Left ventricle myocardium inferior (tissue), 1 donor: ENCODE measurements around the gene ERICH4. TPM values are rescaled to one million over a fixed set of nuclear protein-coding genes. Genes with fewer than 3 reads are reported as not detected.

ENCODE experiments used
- DNase-seq: peaks from one replicate; pipeline ENCODE4 v3.0.0-alpha.2; 2020
- H3K27ac ChIP-seq: fragments of 200-600 bp; replicated peaks from 2 replicates; pipeline ENCODE4 v1.8.0; 2021
- H3K27me3 ChIP-seq: fragments of 200-600 bp; 2 replicates; pipeline ENCODE4 v1.8.0; 2021; ENCODE audit warnings: low read depth
- H3K36me3 ChIP-seq: fragments of 200-600 bp; 2 replicates; pipeline ENCODE4 v1.8.0; 2021
- H3K4me1 ChIP-seq: fragments of 200-600 bp; 2 replicates; pipeline ENCODE4 v1.8.0; 2021
- H3K4me3 ChIP-seq: fragments of 200-600 bp; 2 replicates; pipeline ENCODE4 v1.8.0; 2021; ENCODE audit warnings: mild to moderate bottlenecking, moderate library complexity
- H3K9me3 ChIP-seq: fragments of 200-600 bp; replicated peaks from 2 replicates; pipeline ENCODE4 v1.8.0; 2021
- CTCF ChIP-seq: fragments of 200-600 bp; IDR thresholded peaks from 2 replicates; pipeline ENCODE4 v1.8.0; 2021; ENCODE audit warnings: antibody characterized with exemption, mild to moderate bottlenecking, borderline replicate concordance
- intact Hi-C: fragments of 100-400 bp; cut with micrococcal nuclease; formaldehyde crosslinking; loops from one replicate; pipeline ENCODE4 v1.11.0; 2022
- total RNA-seq: library from RNA; stranded (reverse); fragmentation: NEBNext Ultra II Directional; extraction: Animal tissue kit (Norgen Biotek cat#: 25700); gene quantifications from one replicate; pipeline ENCODE4 v1.2.1, GENCODE V29; 2021
- donor health status: DM: no; HTN: yes; CAD: no; lungs with severe emphysema.

ERICH4 gene
- total RNA-seq, 1 donor from 2014 or later, result not detected

DNA sequence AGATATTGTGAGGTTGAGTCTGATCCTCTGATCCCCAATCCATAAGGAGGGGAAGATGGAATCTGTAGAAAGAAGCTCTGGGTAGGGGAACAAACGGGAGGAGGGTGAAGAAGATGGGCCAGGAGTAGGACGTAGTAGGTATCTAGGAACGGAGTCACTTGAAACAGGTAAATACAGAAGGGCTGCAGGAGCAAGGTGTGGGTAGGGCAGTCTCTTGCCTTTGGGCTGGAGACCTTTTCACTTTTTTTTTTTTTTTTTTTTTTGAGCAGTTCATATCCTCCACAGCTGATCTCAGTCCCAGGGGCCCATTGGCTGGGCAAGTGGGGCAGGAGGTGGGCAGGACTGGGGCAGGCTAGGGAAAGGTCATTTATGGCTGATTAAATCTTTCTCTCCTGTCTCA, 43.9 kb upstream of the ERICH4 start:
- Histone ChIP-seq H3K36me3 (peaks cover 5% of the 10 kb centered on the region), H3K4me3 (peak overlapping the region; percentile 99), H3K27ac (peak overlapping the region; percentile 96), H3K27me3 (no peaks in the 10 kb centered on the region), H3K9me3 (no peaks in the 10 kb centered on the region), H3K4me1 (peaks cover 79% of the 10 kb centered on the region)
- intact Hi-C loops, result no loop called here
- TF ChIP-seq CTCF, result no peak
- DNase-seq, result no peak

DNA sequence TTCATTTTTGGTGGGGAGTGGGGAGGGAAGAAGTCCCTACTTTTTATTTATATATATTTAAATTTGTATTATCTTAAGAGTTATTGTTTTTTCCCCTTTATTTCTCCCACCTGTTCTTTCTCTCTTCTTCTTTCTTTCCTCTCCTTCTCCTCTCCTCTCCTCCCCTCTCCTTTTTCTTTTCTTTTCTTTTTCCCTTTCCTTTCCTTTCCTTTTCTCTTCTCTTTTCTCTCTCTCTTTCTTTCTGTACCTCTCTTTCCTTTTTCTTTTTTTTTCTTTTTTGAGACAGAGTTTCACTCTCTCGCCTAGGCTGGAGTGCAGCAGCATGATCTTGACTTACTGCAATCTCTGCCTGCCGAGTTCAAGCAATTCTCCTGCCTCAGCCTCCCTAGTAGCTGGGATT, 43.4 kb upstream of the ERICH4 start:
- H3K4me3 ChIP-seq, result no peak overlapping the region
- no peaks in the 10 kb centered on the region for H3K9me3 ChIP-seq
- H3K36me3 ChIP-seq, result peaks cover 5% of the 10 kb centered on the region
- peaks cover 83% of the 10 kb centered on the region for H3K4me1 ChIP-seq
- H3K27me3 ChIP-seq, result no peaks in the 10 kb centered on the region
- H3K27ac ChIP-seq, result peak overlapping the region; percentile 96
- intact Hi-C loops, result no loop called here
- TF ChIP-seq CTCF, result no peak
- no peak for DNase-seq

DNA sequence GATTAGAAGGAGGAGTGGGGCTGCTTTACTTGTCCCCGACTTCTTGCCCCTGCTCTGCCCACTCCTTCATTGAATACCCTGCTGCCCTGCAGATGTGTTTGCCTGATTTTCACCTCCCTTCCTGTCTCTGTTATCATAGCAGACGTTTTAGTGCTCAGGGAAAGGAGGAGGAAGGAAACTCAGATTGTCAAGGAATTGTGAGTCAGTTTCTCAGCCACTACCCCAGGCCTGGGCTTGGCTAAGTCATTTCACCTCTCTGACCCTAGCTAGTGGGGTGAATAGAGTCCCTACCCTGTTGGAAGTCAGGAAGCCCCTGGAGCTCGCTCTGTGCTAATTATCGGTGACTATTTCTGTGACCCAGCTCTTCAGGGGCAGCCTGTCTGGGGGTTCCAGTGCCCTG, 41.5 kb upstream of the ERICH4 start:
- no peak for TF ChIP-seq CTCF
- H3K4me3 ChIP-seq, result no peak overlapping the region
- peak overlapping the region; percentile 87 for H3K27ac ChIP-seq
- intact Hi-C loops, result no loop called here
- no peaks in the 10 kb centered on the region for H3K27me3 ChIP-seq
- H3K9me3 ChIP-seq, result no peaks in the 10 kb centered on the region
- peaks cover 5% of the 10 kb centered on the region for H3K36me3 ChIP-seq
- peaks cover 93% of the 10 kb centered on the region for H3K4me1 ChIP-seq
- no peak for DNase-seq

GRCh38 chr19:41402010-41402409, 40.9 kb upstream of the ERICH4 start:
- Histone ChIP-seq H3K27ac (peak overlapping the region; percentile 87), H3K9me3 (no peaks in the 10 kb centered on the region), H3K4me1 (peaks cover 93% of the 10 kb centered on the region), H3K27me3 (no peaks in the 10 kb centered on the region), H3K36me3 (peaks cover 5% of the 10 kb centered on the region), H3K4me3 (no peak overlapping the region)
- TF ChIP-seq CTCF, result no peak
- intact Hi-C loops, result no loop called here
- no peak for DNase-seq

DNA sequence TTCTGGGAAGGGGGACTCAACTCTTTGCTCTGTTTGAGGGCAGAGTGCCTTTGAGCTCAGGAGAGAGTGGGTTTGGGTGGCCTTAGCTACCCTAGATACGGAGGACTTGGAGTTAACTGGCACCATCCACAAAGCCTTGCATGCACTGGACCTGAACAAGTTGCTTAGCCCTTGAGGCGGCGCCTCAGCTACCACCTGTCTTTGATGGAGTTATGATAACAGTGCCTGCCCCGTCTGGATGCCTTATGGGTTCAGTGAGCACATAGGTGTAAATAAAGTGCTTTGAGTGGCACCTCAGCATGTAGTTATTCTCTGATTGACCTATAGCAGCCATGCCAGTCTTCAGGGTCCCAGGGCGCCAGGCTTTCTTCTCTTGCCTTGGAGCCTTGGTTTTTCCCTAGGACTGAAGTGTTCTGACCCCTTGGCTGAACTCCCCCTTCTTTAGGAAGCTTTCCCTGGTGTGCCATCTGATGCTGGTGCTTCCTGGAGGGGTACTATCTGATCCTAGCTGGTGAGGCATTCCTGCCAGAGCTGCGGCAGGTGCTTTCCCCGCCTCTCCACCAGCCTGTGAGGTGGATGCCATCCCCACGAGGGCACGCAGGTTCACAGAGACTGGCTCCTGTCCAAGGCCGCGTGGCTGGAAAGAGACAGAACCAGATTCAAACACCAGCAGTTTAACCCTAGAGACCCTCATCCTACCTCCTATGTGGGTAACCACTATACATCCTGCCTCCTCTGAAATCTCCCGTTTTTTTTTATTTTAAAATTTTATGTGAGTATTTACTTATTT, 39.6 kb upstream of the ERICH4 start:
- H3K4me1 ChIP-seq, result peaks cover 98% of the 10 kb centered on the region

More for the DNA sequence above, 39.6 kb upstream of the ERICH4 start:
- no peak for TF ChIP-seq CTCF
- H3K27me3 ChIP-seq, result no peaks in the 10 kb centered on the region
- no peaks in the 10 kb centered on the region for H3K9me3 ChIP-seq
- no peak overlapping the region for H3K4me3 ChIP-seq
- intact Hi-C loops, result no loop called here
- H3K36me3 ChIP-seq, result peaks cover 5% of the 10 kb centered on the region
- peak overlapping the region; percentile 87 for H3K27ac ChIP-seq
- no peak for DNase-seq
